Measurements from ENCODE around the gene SMIM15. TPM values are rescaled to one million over a fixed set of nuclear protein-coding genes. Genes with fewer than 3 reads are reported as not detected.

Gene SMIM15
- total RNA-seq, 4 donors from 2014 or later: 11.3 to 41.4 (median 24.3) TPM

GRCh38 chr5:61171479-61171878, 9.2 kb upstream of the SMIM15 start:
- H3K27me3 ChIP-seq: no peaks in the 10 kb centered on the region
- H3K9me3 ChIP-seq: no peaks in the 10 kb centered on the region
- H3K4me3 ChIP-seq: no peak overlapping the region
- no peaks in the 10 kb centered on the region for H3K36me3 ChIP-seq
- no peak overlapping the region for H3K27ac ChIP-seq
- DNase-seq: no peak
- H3K4me1 ChIP-seq: no peaks in the 10 kb centered on the region
- intact Hi-C loops (cut with DNase I; ENCODE audit: low total_unique reads): no loop called here
- no peak for TF ChIP-seq POLR2A (IDR thresholded peaks at IDR 0.05)
- TF ChIP-seq, protein P1, sequence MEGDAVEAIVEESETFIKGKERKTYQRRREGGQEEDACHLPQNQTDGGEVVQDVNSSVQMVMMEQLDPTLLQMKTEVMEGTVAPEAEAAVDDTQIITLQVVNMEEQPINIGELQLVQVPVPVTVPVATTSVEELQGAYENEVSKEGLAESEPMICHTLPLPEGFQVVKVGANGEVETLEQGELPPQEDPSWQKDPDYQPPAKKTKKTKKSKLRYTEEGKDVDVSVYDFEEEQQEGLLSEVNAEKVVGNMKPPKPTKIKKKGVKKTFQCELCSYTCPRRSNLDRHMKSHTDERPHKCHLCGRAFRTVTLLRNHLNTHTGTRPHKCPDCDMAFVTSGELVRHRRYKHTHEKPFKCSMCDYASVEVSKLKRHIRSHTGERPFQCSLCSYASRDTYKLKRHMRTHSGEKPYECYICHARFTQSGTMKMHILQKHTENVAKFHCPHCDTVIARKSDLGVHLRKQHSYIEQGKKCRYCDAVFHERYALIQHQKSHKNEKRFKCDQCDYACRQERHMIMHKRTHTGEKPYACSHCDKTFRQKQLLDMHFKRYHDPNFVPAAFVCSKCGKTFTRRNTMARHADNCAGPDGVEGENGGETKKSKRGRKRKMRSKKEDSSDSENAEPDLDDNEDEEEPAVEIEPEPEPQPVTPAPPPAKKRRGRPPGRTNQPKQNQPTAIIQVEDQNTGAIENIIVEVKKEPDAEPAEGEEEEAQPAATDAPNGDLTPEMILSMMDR (IDR thresholded peaks at IDR 0.05): no peak

DNA sequence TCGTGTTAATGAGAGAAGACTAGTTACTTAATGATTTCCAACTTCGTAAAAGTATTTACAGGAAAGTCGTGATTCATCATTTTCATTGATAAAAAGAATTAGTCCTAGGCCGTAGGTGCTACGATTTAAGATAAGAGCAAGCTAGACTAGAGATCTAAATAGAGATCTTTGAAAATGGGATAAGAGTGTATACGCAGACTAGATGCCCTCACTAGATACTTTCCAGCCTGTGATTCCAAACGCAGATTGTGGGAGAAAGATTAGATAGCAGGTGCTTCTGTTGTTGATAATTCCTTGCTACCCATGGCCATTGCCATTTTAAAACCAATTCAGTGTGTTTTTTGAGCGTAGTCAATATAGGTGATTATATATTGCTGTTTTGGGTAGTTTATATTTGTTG, 6.7 kb upstream of the SMIM15 start:
- Histone ChIP-seq H3K4me1 (no peaks in the 10 kb centered on the region), H3K4me3 (no peak overlapping the region), H3K27ac (no peak overlapping the region), H3K36me3 (no peaks in the 10 kb centered on the region), H3K9me3 (no peaks in the 10 kb centered on the region), H3K27me3 (no peaks in the 10 kb centered on the region)
- DNase-seq: no peak
- TF ChIP-seq POLR2A (IDR thresholded peaks at IDR 0.05): no peak
- TF ChIP-seq, protein P1 (IDR thresholded peaks at IDR 0.05): no peak
- intact Hi-C loops (cut with DNase I; ENCODE audit: low total_unique reads): no loop called here

GRCh38 chr5:61167382-61167781, 5.1 kb upstream of the SMIM15 start:
- H3K27me3 ChIP-seq: no peaks in the 10 kb centered on the region
- no peak overlapping the region for H3K4me3 ChIP-seq
- H3K27ac ChIP-seq: no peak overlapping the region
- no peaks in the 10 kb centered on the region for H3K36me3 ChIP-seq
- TF ChIP-seq, protein P1 (IDR thresholded peaks at IDR 0.05): no peak
- TF ChIP-seq POLR2A (IDR thresholded peaks at IDR 0.05): no peak
- H3K9me3 ChIP-seq: no peaks in the 10 kb centered on the region
- intact Hi-C loops (cut with DNase I; ENCODE audit: low total_unique reads): no loop called here
- H3K4me1 ChIP-seq: no peaks in the 10 kb centered on the region
- no peak for DNase-seq

DNA sequence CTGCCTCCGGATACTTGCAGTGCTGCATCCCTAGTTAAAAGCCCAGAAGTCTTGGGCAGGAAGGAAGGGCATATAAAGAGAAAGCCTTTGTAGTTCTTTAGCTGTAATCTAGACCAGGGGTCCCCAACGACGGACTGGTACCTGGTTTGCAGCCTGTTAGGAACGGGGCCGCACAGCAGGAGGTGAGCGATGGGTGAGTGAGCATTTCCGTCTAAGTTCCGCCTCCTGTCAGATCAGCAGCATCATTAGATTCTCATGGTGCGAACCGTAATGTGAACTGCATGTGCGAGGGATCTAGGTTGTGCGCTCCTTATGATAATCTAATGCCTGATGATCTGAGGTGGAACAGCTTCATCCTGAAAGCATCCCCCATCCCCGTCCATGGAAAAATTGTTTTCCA, 1.6 kb upstream of the SMIM15 start:
- TF ChIP-seq, protein P1 (IDR thresholded peaks at IDR 0.05): no peak
- TF ChIP-seq POLR2A (IDR thresholded peaks at IDR 0.05): no peak
- H3K27me3 ChIP-seq: no peaks in the 10 kb centered on the region
- H3K4me3 ChIP-seq: no peak overlapping the region
- no peaks in the 10 kb centered on the region for H3K36me3 ChIP-seq
- no peaks in the 10 kb centered on the region for H3K4me1 ChIP-seq
- DNase-seq: no peak
- no peaks in the 10 kb centered on the region for H3K9me3 ChIP-seq
- intact Hi-C loops (cut with DNase I; ENCODE audit: low total_unique reads): no loop called here
- no peak overlapping the region for H3K27ac ChIP-seq

DNA sequence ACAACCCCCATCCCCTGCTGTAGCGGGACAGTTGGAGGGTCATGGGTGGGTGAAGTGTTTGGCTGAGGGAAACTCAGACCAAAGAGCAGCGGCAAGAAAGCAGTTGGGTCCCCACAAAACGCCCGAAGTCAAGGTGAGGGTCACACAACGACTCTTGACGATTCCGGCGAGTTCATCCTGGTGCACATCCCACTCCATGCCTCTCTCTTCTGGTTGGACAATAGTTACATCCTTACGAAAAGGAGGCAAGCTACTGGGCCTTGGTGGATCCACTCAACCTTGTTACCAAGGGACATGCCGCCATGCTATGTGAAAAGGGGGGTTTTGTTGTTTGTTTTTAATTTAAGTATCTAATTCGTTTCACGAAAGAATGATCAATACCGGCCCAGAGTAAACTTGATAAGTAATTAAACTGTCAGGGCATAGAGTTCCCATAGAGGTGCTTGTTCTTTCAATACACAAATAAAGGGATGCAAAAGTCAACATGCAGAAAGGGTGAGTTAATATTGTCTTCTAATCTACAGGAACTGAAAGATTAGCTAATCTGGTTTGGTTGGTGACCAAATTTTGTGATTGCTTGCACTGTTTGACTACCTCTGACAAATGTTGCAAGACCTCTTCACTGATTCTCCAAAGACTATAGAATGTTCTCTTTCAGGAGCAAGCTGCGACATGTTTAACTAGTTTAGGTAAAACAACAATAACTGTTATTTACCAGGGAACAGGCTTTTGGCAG, 732 bp upstream of the SMIM15 start:
- Histone ChIP-seq H3K27ac (peak overlapping the region; percentile 87 to 89), H3K4me1 (no peaks in the 10 kb centered on the region), H3K27me3 (no peaks in the 10 kb centered on the region), H3K36me3 (no peaks in the 10 kb centered on the region), H3K9me3 (no peaks in the 10 kb centered on the region), H3K4me3 (peak overlapping the region; percentile 75 to 87)
- DNase-seq: no peak
- TF ChIP-seq, protein P1 (IDR thresholded peaks at IDR 0.05): no peak
- intact Hi-C loops (cut with DNase I; ENCODE audit: low total_unique reads): no loop called here
